Measurements from ENCODE around the gene EVPL.

GRCh38 chr17:75970626-75971025 lies 56.5 kb downstream of the EVPL start:
- TF ChIP-seq CTCF (IDR thresholded peaks at IDR 0.05; ENCODE audit: borderline replicate concordance, extremely low read depth, low read length, poor library complexity, severe bottlenecking) = no peak
- TF ChIP-seq EZH2 (IDR thresholded peaks at IDR 0.05; ENCODE audit: borderline replicate concordance, low read depth, low read length, severe bottlenecking) = no peak

Measured in DND-41 (cell line).